Panc1 (cell line): Measurements from ENCODE around the gene GALC. TPM values are rescaled to one million over a fixed set of nuclear protein-coding genes. Genes with fewer than 3 reads are reported as not detected.

Source experiments
- ATAC-seq: fragments of 200-7000 bp; cut with Tn5 transposase; 2 replicates; pipeline ENCODE4 v1.9.1; 2020; ENCODE audit warnings: mild to moderate bottlenecking, moderate library complexity
- BruUV-seq: library from RNA; stranded (reverse); fragments of 400-500 nt; replicated peaks from 2 replicates; lab custom pipeline; 2021; lab: Mats Ljungman, UMichigan
- CTCF ChIA-PET: fragments of 300-600 bp; sonication (Branson Sonifier 250); formaldehyde crosslinking; loops from one replicate; lab custom pipeline; 2022; ENCODE audit warnings: antibody characterized with exemption; lab: Charles Lee
- POLR2A ChIA-PET: fragments of 300-600 bp; sonication (Branson Sonifier 250); formaldehyde crosslinking; loops from one replicate; lab custom pipeline; 2022; ENCODE audit warnings: antibody characterized with exemption; lab: Charles Lee
- DNase-seq: peaks from one replicate; pipeline ENCODE4 v3.0.0-alpha.2; 2010; ENCODE audit warnings: low read depth, low spot score
- H3K27ac ChIP-seq: 2 replicates; pipeline ENCODE4 v1.5.1; 2011; ENCODE audit warnings: mild to moderate bottlenecking, low read length, inconsistent platforms
- H3K27me3 ChIP-seq: fragments of 200-500 bp; sonication (Bioruptor generic); 2 replicates; pipeline ENCODE4 v1.6.0; 2014; ENCODE audit warnings: low read length, inconsistent platforms; ENCODE audit not compliant: control insufficient read depth, insufficient read depth
- H3K36me3 ChIP-seq: fragments of 200-500 bp; sonication (Bioruptor generic); 2 replicates; pipeline ENCODE4 v1.5.1; 2014; ENCODE audit warnings: inconsistent platforms, mild to moderate bottlenecking, low read length, moderate library complexity; ENCODE audit not compliant: control insufficient read depth, insufficient read depth
- H3K4me1 ChIP-seq: 2 replicates; pipeline ENCODE4 v1.5.1; 2011; ENCODE audit warnings: inconsistent platforms, mild to moderate bottlenecking, low read length, moderate library complexity; ENCODE audit not compliant: control insufficient read depth, insufficient read depth
- H3K4me3 ChIP-seq, 2 experiments: 2 replicates each; pipeline ENCODE4 v1.5.1; 2011 to 2012; ENCODE audit warnings: low read depth in 2 of 2, low read length in 2 of 2, mild to moderate bottlenecking in 2 of 2, inconsistent platforms in 1 of 2, moderate library complexity in 1 of 2
- H3K9me3 ChIP-seq: fragments of 200-500 bp; sonication (Bioruptor generic); 2 replicates; pipeline ENCODE4 v1.5.1; 2014; ENCODE audit warnings: low read depth, mild to moderate bottlenecking, inconsistent platforms, low read length, moderate library complexity; ENCODE audit not compliant: control insufficient read depth, insufficient read depth
- POLR2AphosphoS5 ChIP-seq: IDR thresholded peaks from 2 replicates; pipeline ENCODE4 v1.6.1; 2012; ENCODE audit warnings: mild to moderate bottlenecking, low read depth, low read length, moderate library complexity
- SIN3A ChIP-seq: IDR thresholded peaks from 2 replicates; pipeline ENCODE4 v1.6.1; 2012; ENCODE audit warnings: low read depth, mild to moderate bottlenecking, low read length, moderate library complexity, borderline replicate concordance; ENCODE audit not compliant: insufficient read depth
- TCF7L2 ChIP-seq: IDR thresholded peaks from 2 replicates; pipeline ENCODE4 v1.6.1; 2011; ENCODE audit warnings: mild to moderate bottlenecking, low read depth, low read length, inconsistent platforms
- in situ Hi-C: cut with HindIII; loops from 2 replicates; pipeline ENCODE4 v1.10.0; 2016; ENCODE audit warnings: low sequenced_read_pairs, low pct_unique_long_range_greater_than_20kb
- intact Hi-C: fragments of 100-400 bp; cut with micrococcal nuclease; formaldehyde crosslinking; loops from one replicate; pipeline ENCODE4 v1.10.0; 2022; ENCODE audit not compliant: unreplicated experiment
- total RNA-seq: library from RNA; stranded (reverse); gene quantifications from one replicate; pipeline ENCODE4 v1.2.1, GENCODE V29; 2021; ENCODE audit not compliant: unreplicated experiment
- TF ChIP-seq, protein P1 (sequence below): fragments of 450-650 bp; IDR thresholded peaks from 2 replicates; pipeline ENCODE4 v1.5.1; 2017; ENCODE audit warnings: mild to moderate bottlenecking
- TF ChIP-seq, protein P2 (sequence below), 2 experiments: IDR thresholded peaks; 2 replicates each; pipeline ENCODE4 v1.6.1; 2011 to 2012; ENCODE audit warnings: low read depth in 2 of 2, control low read depth in 1 of 2, low read length in 1 of 2, mild to moderate bottlenecking in 1 of 2, moderate library complexity in 1 of 2; ENCODE audit not compliant: insufficient read depth in 1 of 2

Gene GALC
- total RNA-seq, 1 experiment from 2014 or later = 9.7 TPM

DNA sequence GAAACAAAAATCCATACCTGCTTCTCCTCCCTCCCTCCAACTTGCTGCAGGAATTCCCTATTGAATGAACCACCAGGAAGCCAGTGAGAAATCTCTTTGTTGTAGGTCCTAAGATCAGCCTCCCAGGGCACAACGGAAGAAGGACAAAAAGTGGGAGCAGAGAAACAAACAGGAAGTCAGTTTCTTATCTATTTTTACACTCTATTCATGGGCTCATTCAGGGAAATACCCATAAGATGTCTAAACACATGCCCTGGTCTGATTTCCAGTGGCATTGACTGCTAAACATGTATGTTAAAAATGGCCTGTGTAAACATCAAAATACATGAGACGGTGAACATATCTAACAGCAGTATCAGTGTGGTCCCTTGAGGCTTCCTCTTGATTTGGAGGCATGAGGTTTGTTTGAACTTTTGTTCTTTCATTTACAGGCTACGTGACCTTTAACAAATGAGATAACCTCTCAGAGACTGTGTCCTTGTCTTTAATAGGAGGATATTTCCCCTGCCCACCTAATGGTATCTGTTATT lies 30.7 kb upstream of the GALC start:
- in situ Hi-C loops (no loop called here), intact Hi-C loops (no loop called here)
- H3K4me3 ChIP-seq = no peak overlapping the region
- DNase-seq = no peak
- POLR2A ChIA-PET = no interaction called here
- H3K27me3 ChIP-seq = no peaks in the 10 kb centered on the region
- H3K27ac ChIP-seq = no peak overlapping the region
- no peaks in the 10 kb centered on the region for H3K36me3 ChIP-seq
- no peaks in the 10 kb centered on the region for H3K4me1 ChIP-seq
- TF ChIP-seq, protein P1, sequence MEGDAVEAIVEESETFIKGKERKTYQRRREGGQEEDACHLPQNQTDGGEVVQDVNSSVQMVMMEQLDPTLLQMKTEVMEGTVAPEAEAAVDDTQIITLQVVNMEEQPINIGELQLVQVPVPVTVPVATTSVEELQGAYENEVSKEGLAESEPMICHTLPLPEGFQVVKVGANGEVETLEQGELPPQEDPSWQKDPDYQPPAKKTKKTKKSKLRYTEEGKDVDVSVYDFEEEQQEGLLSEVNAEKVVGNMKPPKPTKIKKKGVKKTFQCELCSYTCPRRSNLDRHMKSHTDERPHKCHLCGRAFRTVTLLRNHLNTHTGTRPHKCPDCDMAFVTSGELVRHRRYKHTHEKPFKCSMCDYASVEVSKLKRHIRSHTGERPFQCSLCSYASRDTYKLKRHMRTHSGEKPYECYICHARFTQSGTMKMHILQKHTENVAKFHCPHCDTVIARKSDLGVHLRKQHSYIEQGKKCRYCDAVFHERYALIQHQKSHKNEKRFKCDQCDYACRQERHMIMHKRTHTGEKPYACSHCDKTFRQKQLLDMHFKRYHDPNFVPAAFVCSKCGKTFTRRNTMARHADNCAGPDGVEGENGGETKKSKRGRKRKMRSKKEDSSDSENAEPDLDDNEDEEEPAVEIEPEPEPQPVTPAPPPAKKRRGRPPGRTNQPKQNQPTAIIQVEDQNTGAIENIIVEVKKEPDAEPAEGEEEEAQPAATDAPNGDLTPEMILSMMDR = no peak
- no peak for TF ChIP-seq SIN3A
- BruUV-seq = no TSS peak
- no peaks in the 10 kb centered on the region for H3K9me3 ChIP-seq
- CTCF ChIA-PET = no interaction called here
- no peak for ATAC-seq

GRCh38 chr14:88017535-88017934 lies 24.6 kb upstream of the GALC start:
- DNase-seq (no peak), ATAC-seq (no peak)
- intact Hi-C loops (no loop called here), in situ Hi-C loops (no loop called here)
- Histone ChIP-seq H3K9me3 (no peaks in the 10 kb centered on the region), H3K4me1 (no peaks in the 10 kb centered on the region), H3K4me3 (no peak overlapping the region), H3K27ac (no peak overlapping the region), H3K36me3 (no peaks in the 10 kb centered on the region), H3K27me3 (no peaks in the 10 kb centered on the region)
- POLR2A ChIA-PET = no interaction called here
- CTCF ChIA-PET = interaction anchor here (1.5 kb wide), 1 partner anchor 151 kb away, joined by 5 read pairs; no protein-coding TSS in a partner anchor
- no TSS peak for BruUV-seq
- no peak for TF ChIP-seq TCF7L2

- in situ Hi-C loops = no loop called here
- ATAC-seq = no peak
- no peaks in the 10 kb centered on the region for H3K36me3 ChIP-seq
- H3K27ac ChIP-seq = no peak overlapping the region
- no peaks in the 10 kb centered on the region for H3K27me3 ChIP-seq
- CTCF ChIA-PET = interaction anchor here (1.5 kb wide), 1 partner anchor 152 kb away, joined by 5 read pairs; no protein-coding TSS in a partner anchor
- TF ChIP-seq TCF7L2 (no peak), SIN3A (no peak), POLR2AphosphoS5 (no peak)
- TF ChIP-seq, protein P2, sequence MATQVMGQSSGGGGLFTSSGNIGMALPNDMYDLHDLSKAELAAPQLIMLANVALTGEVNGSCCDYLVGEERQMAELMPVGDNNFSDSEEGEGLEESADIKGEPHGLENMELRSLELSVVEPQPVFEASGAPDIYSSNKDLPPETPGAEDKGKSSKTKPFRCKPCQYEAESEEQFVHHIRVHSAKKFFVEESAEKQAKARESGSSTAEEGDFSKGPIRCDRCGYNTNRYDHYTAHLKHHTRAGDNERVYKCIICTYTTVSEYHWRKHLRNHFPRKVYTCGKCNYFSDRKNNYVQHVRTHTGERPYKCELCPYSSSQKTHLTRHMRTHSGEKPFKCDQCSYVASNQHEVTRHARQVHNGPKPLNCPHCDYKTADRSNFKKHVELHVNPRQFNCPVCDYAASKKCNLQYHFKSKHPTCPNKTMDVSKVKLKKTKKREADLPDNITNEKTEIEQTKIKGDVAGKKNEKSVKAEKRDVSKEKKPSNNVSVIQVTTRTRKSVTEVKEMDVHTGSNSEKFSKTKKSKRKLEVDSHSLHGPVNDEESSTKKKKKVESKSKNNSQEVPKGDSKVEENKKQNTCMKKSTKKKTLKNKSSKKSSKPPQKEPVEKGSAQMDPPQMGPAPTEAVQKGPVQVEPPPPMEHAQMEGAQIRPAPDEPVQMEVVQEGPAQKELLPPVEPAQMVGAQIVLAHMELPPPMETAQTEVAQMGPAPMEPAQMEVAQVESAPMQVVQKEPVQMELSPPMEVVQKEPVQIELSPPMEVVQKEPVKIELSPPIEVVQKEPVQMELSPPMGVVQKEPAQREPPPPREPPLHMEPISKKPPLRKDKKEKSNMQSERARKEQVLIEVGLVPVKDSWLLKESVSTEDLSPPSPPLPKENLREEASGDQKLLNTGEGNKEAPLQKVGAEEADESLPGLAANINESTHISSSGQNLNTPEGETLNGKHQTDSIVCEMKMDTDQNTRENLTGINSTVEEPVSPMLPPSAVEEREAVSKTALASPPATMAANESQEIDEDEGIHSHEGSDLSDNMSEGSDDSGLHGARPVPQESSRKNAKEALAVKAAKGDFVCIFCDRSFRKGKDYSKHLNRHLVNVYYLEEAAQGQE (IDR thresholded peaks at IDR 0.05; ENCODE audit: insufficient read depth in 1 of 2, low read depth in 2 of 2, low read length in 1 of 2) = no peak
- TF ChIP-seq, protein P1 = no peak
- DNase-seq = no peak
- no TSS peak for BruUV-seq
- H3K4me3 ChIP-seq = no peak overlapping the region
- no peaks in the 10 kb centered on the region for H3K4me1 ChIP-seq
- no peaks in the 10 kb centered on the region for H3K9me3 ChIP-seq
- intact Hi-C loops = no loop called here
- POLR2A ChIA-PET = no interaction called here
Measured at GRCh38 chr14:88016768-88017167, 23.8 kb upstream of the GALC start.
